NCI-H1105 treated with DMSO at 0.1 percent for 48 hours (cell line): ENCODE results near the gene ITPKB.

Experiments used
- DNase-seq: peaks from one replicate; lab custom pipeline; 2025; lab: John Stamatoyannopoulos, UW

Gene ITPKB

DNA sequence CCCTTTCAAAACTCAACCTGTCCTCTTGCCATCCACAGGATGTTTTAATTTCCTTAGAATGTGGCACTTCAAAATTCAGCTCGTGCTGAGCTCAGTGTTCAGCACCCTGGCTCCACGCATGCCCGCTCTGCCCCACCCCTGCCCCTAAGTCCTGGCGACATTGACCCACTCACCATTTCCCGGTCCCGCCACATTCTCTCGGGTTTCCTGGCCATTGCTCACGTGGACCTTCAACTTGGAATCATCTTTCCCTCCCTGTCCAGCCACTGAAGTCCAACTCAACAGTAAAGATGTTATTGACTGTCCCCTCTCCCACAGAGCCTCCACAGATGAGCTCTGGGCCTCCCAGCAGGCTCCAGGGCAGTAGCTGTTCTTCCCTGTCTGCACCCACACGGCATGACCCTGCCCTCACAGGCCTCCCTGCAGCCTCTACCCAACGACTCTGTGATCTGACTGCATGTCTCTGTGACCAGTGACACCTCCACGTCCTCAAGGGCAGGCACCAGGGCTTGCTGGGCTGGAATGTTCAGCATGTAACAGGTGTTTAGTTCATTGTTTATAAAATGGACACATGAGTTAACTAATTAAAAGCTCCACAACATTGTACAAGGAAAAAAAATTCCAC lies 53.8 kb downstream of the ITPKB start:
- DNase-seq = no peak

DNA sequence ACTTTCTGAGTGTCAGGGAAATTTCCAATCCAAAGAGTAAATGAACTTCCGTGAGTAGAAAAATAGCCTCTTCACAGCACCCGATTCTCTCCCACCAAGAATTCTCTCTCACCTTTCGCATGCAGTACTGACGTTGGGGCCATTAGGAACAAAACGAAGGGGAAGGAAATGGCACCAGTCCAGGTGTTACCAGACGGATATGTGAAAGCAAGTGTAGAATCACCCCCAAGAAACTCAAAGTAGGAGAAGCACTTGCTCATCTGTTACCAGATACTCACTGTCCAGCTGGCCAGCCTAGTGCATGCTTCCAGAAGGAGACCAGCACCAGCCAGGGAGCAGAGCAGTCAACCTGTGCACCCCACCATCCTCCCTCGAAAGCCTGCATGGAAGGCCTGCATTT lies 55.1 kb downstream of the ITPKB start:
- DNase-seq = no peak

DNA sequence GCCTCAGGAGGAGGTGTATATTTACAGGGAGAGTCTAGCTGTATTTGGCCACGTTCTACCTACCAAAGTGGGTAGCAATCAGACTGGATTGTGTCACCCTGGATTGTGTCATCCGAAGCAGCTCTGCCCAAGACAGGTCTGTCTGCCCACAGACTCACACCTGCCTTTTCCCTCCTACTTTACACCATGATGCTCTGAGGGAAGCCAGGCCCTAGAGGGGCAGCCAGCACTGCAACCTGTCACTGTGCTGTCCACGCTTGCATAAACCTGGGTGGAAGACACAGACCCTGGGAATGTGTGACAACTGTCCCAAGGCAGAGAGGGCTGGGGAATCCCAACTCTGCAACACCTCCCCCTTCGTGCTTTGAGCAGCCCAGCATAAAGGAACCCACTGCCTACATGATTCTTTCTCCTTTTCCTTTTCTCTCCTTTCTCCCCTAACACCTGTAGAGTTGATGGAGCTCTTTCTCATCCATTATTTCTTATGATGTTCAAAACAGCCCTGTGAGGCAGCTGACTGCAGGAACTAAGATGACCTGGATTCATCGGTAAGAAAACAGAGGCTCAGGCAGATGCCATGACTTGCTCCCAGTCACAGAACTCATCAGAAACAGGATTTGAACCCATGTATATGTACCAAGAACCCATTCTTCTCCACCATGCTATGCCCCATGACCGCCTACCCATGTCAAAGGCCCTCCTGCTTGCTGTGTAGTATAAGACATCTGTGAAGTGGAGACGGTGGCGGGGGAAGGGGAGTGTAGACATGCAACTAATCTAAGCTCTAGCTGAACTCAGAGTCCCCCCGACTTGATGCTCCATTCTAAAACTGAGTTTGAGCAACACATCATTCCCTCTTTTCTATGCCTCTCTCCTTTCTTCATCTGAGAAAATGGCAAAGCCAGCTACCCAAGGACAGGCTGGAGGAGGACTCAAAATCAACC lies 55.9 kb downstream of the ITPKB start:
- no peak for DNase-seq

DNA sequence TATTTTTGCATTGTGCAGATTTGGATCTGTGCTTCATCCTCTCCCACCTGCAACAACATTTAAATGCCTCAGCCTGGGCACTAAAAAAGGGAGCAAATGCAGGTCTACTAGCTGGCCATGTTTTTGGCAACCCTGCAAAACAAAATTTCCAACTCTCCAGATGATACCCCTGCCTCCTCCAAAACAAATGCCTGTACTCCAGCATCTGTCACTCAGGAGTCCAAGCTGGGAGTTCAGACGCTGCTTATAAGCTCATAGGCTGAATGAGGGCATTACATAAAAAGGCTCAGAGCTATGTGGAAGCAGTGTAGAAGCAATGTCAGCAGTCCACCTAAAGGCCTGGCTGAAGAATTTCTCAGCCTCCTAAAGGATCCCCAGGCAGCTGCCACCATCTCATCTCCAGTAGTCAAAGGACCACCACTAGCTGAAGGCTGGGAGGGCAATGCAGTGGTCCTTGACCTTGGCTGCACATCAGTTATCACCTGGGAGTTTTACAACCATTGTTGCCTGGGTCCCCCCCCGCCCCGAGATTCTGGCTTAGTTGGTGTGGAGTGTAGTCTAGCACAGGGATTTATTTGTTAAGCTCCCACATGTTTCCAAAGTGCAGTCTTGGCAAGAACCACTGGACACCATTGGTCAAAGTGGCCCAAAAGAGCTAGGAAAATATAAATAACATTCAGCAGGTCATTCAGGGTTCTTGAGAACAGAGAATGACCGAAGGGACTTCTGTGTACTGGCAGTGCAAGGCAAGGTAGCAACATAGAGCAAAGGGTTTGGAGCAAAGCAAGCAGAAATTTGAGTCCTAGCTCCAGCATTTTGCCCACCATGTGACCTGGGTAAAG lies 57.2 kb downstream of the ITPKB start:
- no peak for DNase-seq

DNA sequence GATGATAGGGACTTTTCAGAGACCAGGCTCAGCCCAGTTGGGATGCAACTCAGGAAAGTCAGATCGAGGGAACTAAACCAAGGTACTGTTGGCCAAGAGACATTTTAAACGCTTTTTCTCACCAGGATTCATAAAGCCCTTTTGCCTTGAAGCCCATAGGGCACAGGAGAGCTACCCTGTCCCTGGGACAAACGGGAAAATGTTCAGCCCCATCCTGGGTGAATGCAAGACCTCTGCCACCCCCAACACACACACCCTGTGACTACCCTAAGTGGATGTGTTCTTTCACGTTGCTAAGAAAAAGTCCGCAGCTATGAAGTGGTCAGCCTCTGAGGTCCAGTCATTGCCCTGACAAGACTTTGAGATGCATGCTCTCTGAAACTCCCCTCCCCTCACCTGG lies 58.4 kb downstream of the ITPKB start:
- DNase-seq = no peak

DNA sequence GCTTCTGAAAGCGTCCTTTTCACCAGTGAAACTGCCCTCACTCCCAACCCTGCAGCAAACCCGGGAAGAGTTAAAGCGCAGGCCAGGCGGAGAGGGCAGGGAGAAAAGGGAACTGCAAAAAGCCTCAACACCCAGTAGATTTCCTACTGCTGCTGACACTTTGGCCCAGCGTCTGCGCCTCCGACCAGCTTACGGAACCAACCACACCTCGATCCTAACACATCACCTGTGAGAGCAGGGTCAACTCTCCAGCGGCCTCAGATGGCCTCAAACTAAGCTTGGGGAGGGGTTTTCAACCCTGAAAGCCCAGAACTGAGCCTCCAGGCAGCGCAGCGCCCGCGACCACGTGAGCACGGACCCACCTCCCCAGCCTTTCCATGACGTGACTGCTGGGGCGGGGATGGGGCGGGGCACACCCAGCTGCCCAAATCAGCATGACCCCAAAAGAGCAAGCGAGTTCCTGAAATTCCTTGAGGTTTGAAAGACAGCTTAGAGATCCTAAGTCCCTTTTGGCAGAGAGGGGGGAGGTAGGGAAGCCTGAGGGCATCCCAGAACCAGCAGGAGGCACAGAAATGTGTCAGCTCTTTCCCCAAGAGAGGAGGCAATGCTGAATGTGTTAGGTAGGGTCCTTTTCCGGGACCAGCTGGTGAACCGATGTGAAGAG lies 59.1 kb downstream of the ITPKB start:
- no peak for DNase-seq

DNA sequence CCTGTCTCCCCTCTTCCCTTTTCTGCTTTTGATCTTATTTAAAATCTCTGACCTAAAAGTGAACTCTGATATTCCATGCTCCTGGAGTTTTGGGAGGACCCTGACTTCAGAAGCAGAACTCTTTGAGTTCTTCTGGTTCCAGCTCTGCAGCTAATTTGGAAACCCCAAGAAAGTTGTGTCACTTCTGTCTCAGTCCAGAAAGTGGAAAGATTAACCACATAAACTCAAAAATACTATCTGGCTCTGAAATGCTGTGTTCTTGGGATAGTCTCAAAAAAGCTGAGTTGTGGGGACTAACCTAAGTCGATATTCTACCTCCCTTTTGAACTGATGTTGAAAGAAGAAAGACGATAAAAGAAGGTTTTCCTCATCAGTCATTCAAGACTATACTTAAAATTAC lies 59.8 kb downstream of the ITPKB start:
- no peak for DNase-seq

DNA sequence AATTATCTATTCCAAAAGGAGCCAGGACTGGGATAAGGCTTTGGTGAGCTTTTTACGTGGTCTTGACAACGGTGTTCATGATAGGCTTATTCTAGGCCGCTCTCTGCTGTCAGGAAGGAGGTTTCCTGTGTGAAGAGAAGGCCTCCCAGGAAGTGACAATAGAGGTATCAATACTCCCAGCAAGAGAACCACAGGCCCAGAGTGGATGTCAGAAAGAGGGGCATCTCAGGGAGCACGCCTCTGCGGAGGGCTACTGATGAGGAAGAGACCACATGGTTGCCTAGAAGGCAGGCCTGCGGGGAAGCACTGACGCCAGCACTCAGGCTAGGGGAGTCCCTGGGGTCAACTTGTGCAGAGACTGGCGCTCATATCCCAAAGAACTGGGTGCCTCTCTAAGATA lies 60.4 kb downstream of the ITPKB start:
- DNase-seq = no peak

DNA sequence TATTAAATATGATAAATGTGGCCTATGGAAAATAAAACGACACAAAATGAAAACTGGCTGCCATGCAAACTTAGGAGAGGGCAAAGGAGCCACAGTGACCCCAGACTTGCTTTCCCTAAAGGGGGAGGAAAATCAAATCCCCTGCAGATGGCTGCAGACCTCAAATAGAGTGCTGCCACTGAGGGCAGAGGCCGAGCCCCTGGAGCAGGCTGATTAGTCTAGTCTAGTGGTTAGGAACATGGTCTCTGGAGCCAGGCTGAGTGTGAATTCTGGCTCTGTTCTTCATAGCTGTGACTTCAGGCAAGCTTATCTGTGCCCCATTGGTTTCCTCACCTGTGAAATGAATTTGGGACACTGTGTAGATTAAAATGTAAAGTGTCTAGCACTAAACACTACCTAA lies 60.8 kb downstream of the ITPKB start:
- no peak for DNase-seq

DNA sequence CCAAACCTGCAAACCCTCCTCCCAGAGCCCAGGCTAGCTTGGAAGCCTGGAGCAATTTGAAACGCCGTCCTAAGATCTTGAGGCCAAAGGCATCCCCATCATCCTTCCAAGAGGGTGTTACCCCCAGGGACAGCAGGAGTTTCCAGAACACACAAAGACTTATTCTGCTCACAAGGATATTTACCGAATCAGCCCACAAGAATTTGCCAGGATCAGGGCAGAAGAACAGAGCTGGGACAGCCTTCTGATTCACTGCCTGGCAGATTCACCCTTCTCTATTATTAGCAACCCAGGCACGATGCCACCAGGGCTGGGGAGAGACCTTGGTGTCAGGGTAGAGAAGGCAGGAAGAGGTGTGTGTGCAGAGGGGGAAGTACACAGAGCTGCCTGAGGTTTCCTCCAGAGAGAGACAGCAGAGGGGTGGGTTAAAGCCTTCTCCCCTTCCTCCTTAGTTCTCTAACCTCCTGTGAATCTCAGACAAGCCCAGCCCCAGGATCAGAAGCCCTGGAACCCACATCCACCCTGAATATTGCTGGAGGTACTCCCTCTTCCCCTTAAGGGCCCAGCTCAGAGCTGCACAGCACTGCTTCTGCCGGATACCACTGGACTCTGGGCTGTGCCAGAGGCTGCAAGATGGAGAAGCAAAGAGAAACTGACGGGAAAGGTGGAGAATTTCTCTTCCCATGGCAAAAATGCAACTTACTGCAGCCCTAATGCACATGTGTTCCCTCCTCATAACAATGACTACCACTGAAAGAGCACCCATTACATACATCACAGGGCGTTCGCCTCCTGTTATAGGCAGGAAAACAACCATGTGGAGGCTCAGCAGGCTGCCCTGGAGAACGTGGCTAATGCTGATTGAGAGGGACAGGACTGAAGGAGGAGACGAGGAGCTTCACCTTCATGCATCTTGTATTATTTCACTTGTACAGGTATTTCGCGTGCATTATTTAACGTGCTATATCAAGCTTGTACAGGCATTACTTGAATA lies 61.8 kb downstream of the ITPKB start:
- DNase-seq = no peak

DNA sequence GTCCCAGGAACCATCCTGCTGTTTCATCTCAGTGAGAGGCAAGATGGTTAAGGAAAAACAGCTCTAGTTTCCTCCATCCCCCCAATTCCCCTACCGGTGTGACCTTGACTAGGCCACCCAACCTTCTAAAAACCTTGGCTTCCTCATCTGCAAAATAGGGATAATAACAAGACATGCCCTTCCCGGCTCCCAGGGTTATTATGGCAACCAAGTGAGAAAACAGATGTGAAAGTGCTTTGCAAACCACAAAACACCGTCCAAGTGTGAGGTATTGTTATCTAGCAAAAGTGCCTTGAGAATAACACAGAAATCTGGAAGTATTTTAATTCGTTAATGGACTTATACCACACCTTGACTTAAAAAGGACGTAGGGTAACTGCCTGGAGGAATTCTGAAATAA lies 62.7 kb downstream of the ITPKB start:
- no peak for DNase-seq

DNA sequence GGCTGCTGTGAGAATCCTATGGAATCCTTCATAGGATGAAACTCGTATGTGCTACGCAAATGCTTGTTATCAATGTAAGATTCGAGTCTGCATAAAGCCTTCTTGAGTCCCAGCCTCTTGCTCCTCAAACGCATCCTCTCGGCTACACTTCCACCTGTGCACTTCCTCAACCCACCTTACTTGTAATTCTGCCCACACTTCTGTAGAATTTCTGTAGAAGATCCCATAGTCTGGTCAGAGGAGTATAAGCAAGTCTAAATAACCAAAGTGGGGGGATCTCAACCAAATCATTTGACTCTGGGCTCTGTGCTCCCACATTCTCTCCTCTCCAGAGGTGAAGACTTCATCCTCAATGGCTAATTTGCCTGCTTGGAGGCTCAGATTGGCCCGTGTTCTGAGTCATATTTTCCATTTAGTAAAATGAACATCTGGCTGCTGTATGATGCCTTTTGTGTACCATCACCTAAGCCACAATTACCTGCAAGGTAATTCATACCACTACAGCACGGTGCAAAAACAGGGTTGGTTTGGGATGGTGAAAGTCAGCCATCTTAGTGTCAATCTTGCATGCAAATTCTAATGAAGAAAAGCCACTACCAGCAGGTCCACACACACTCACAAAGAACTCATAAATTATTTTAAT lies 63.2 kb downstream of the ITPKB start:
- DNase-seq = no peak

DNA sequence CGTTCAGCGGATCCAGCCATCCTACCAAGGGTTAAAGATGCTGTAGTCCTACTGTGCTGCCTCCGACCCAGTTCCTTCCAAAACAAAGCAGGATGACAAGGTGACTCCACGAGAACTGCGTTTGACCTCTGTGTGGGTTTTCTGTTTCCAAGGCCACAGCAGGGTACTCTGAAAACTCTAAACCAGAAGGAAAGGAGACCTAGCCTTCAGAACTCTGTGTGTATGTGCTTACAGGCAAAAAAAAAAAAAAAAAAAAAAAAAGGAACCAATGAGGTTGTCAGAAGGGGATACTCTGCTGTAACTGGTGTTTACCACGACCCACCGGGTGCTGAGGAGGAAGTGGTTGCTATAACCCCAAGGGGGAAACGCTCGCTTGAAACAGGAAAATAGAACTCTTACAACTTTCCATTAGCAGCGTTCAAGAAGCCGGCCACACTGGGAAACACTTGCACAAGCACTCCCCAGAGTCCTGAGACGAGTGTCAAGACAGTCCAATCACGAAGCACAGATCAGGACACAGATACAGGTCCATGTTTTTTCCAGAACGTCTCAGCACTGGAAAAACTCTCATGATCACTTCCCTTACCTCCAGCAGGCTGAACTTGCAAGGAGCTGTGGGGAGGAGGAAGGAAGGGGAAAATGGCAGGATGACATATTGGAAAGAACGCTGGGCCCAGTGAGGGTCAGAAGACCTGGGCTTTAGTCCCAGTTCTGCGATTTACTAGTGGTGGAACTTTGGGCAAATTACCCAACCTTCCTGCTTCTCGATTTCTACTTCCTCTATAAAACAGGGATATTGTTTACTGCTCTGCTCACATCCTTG lies 64.0 kb downstream of the ITPKB start:
- DNase-seq = no peak

DNA sequence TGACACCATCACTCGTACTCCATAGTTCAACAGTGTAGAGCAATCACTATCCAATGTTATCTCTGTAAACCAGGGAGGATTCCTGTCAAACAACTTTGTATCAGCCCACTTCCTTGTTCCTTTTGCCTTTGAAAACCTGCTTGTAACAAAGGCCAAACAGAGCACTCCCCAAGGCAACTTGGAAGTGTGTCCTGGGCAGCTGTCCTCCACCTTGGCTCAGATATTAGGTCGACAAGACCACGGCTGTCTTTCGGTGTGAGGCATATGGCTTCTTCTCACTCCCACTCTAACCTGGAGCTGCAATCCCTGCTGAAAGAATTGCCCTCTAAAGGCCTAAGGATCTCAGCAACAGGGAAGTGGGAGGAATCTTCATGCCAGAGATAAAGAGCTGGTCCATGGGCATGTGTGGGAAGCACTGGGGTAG lies 66.7 kb downstream of the ITPKB start:
- DNase-seq = no peak

DNA sequence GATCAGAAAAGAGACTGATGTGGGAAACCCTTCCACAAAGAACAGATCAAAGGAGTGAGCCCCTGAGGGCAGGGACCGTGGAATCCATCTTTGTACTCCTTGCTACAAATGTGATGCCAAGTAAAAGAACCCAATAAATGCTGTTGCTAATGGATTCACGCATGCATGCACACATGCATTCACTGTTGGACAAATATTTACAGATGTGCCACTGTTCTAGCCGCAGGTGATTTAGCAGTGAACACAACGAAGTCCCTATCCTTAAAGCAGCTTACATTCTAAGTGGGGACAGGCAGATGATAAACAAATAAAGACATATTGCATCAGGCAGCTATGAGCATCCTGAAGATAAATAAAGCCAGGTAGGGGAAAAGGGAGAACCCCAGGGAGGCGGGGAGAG lies 67.8 kb downstream of the ITPKB start:
- DNase-seq = no peak

DNA sequence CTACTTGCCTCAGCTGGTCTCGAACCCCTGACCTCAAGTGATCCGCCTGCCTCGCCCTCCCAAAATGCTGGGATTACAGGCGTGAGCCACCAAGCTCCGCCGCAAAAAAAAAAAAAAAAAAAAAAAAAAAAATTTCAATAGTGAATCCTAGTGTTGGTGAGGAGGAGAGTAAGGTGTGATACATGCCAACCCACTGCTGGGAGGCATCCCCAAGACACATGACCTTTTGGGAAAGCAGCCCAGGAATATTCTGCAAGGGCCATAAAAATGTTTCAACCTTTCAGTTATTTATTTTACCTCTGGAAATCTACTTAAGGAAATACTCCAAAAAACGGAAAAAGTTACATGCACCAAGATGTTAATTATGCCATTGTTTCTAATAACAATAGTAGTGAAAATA lies 69.0 kb downstream of the ITPKB start:
- no peak for DNase-seq

DNA sequence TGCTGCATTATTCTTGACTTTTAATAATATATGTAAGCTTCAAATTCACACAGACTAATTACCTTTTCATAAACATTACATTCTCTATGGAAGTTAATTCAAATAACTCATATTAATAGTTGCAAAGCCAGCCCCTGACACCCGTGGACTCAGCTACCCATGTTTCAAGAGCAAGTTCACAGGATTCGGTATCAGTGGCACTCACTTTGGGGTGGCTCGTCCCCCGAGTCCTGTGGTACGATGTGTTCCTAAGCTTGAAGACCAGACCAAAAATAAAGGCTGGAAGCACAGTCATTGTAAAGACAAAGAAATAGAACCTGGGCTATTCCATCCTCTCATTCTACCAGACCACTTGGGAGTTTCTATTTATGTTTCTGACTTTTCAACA lies 70.9 kb downstream of the ITPKB start:
- DNase-seq = no peak

DNA sequence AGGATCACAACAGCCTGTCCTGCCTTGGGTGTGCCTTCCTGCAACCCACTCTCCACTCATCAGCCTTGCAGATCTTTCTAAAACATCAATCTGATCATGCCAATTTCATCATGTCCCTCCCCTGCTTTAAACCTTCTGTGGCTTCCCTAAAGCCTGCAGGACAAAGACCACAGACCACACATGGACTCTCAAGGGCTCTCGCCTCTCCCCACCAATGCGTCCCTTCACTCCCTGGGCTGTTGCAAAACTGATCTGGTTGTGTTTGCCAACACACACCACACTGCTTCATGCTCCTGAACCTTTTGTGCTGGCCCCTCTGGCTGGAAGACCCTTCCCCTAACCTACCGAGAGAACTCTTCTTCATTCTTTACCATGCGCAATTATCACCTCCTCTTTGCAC lies 72.4 kb downstream of the ITPKB start:
- DNase-seq = no peak

DNA sequence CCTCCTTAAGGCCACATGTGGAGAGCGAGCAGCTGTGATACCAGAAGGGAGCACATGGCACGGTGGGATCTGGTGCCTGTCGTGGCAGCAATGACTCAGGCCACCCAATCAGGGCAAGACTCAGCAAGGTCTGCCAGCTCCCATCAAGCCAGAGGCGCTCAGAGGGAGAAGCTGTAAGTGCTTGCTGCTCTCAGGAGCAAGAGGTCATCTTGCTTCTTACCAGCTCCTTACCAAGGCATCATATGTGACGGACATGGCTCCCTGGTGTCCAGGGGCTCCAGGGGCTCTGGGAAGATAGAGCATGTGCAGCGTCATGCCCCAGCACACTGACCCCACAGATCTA lies 72.9 kb downstream of the ITPKB start:
- no peak for DNase-seq
